HFFc6 (cell line): ENCODE measurements around the gene CCL15. TPM values are rescaled to one million over a fixed set of nuclear protein-coding genes. Genes with fewer than 3 reads are reported as not detected.
"Not testable (repeated sequence)": the region's sequence is repeated elsewhere in the genome, so short reads cannot be mapped to it uniquely, and the experiment has no call there.

Source experiments
- DNase-seq: peaks from one replicate; pipeline ENCODE4 v3.0.0-alpha.2; 2018
- H3K27ac Mint-ChIP-seq: 2 replicates; pipeline ENCODE4 v1.8.0; 2020; ENCODE audit warnings: mild to moderate bottlenecking, mixed read lengths
- H3K27me3 Mint-ChIP-seq: 2 replicates; pipeline ENCODE4 v1.8.0; 2021; ENCODE audit warnings: mild to moderate bottlenecking, moderate library complexity, mixed read lengths; ENCODE audit not compliant: insufficient read depth
- H3K36me3 Mint-ChIP-seq: 2 replicates; pipeline ENCODE4 v1.8.0; 2021; ENCODE audit warnings: low read depth, mixed read lengths
- H3K4me1 Mint-ChIP-seq: 2 replicates; pipeline ENCODE4 v1.8.0; 2020; ENCODE audit warnings: low read depth, mixed read lengths
- H3K4me3 Mint-ChIP-seq: 2 replicates; pipeline ENCODE4 v1.8.0; 2020; ENCODE audit warnings: mild to moderate bottlenecking, moderate library complexity, mixed read lengths
- H3K9me3 Mint-ChIP-seq: 2 replicates; pipeline ENCODE4 v1.8.0; 2020; ENCODE audit warnings: mild to moderate bottlenecking, mixed read lengths
- total RNA-seq, 6 experiments: library from RNA; stranded (reverse); fragmentation: NEBNext Ultra II Directional; extraction: Animal tissue kit (Norgen Biotek cat#: 25700); gene quantifications; 2 replicates in 1 of 6; 3 replicates in 5 of 6; pipeline ENCODE4 v1.2.3, GENCODE V29; 2021
- TF ChIP-seq, protein P1 (sequence below): fragments of 200-600 bp; sonication (generic); IDR thresholded peaks from 2 replicates; pipeline ENCODE4 v1.5.0; 2021; ENCODE audit warnings: antibody characterized with exemption, mild to moderate bottlenecking

The CCL15 gene
- total RNA-seq, 6 experiments from 2014 or later, result not detected

DNA sequence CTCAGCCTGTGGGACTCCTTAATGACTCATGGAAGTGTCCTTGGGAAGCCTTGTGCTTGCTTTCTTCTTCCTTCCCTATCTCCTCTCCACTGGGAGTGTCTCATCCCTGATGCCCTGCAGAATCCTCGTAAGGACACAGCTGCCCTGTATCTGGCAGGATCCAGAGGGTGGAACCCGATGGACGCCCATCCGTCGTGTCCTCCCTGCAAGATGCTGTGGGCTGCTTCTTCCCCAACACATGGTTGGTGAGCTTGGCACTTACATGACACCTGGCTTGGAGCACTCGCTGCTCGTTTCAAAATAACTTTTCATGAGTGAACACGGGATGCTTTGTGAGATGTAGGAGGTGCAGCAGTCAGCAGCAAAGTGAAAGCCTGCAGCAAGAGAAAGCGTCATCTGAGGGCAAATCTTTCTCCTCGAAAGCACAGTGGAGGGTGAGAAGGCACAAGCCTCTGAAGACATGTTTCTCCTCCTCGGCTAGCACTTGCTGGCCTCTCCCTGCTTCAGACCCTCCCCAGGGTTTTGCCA lies 3.3 kb downstream of the CCL15 start:
- Mint-ChIP-seq H3K36me3 (no peaks in the 10 kb centered on the region), H3K4me3 (no peak overlapping the region), H3K27me3 (peaks cover 9% of the 10 kb centered on the region), H3K27ac (no peak overlapping the region), H3K4me1 (no peaks in the 10 kb centered on the region), H3K9me3 (peaks cover 4% of the 10 kb centered on the region; the same call in 1 of the 2 replicates)
- TF ChIP-seq, protein P1, sequence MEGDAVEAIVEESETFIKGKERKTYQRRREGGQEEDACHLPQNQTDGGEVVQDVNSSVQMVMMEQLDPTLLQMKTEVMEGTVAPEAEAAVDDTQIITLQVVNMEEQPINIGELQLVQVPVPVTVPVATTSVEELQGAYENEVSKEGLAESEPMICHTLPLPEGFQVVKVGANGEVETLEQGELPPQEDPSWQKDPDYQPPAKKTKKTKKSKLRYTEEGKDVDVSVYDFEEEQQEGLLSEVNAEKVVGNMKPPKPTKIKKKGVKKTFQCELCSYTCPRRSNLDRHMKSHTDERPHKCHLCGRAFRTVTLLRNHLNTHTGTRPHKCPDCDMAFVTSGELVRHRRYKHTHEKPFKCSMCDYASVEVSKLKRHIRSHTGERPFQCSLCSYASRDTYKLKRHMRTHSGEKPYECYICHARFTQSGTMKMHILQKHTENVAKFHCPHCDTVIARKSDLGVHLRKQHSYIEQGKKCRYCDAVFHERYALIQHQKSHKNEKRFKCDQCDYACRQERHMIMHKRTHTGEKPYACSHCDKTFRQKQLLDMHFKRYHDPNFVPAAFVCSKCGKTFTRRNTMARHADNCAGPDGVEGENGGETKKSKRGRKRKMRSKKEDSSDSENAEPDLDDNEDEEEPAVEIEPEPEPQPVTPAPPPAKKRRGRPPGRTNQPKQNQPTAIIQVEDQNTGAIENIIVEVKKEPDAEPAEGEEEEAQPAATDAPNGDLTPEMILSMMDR, result no peak
- no peak for DNase-seq

DNA sequence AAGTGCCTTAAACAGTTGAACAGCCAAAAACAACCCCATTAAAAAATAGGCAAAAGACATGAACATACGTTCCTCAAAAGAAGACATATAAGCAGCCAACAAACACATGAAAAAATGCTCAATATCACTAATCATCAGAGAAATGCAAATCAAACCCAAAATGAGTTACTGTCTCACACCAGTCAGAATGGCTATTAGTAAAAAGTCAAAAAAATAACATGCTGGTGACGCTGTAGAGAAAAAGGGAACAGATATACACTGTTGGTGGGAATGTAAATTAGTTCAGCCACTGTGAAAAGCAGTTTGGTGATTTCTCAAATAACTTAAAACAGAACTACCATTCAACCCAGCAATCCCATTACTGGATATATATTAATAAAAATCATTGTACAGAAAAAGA lies 6.0 kb downstream of the CCL15 start:
- not testable (repeated sequence) for H3K36me3 Mint-ChIP-seq, H3K27ac Mint-ChIP-seq, H3K27me3 Mint-ChIP-seq, DNase-seq, H3K4me3 Mint-ChIP-seq, H3K4me1 Mint-ChIP-seq, H3K9me3 Mint-ChIP-seq

DNA sequence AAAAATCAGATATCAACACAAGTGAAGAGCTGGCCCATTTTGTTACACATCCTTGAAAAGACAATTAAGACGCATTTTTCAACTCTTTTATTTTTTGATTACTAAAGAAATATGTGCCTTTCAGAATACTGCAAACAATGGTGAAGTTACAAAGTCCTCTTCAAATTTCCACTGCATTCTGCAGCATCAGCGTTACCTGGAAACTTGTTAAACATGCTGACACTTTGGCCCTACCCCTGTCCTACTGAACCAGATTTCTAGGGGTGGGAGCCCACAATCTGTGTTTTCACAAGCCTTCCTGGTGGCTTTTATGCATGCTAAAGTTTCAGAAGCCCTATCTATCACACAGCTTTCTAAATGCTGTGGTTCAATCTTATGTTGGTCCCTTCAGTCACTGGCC lies 10.3 kb downstream of the CCL15 start:
- Mint-ChIP-seq H3K4me1 (no peaks in the 10 kb centered on the region), H3K9me3 (peaks cover 4% of the 10 kb centered on the region; the same call in 1 of the 2 replicates), H3K4me3 (no peak overlapping the region), H3K36me3 (no peaks in the 10 kb centered on the region), H3K27me3 (peaks cover 2% of the 10 kb centered on the region; the same call in 1 of the 2 replicates), H3K27ac (no peak overlapping the region)
- DNase-seq, result no peak
- TF ChIP-seq, protein P1, result no peak

DNA sequence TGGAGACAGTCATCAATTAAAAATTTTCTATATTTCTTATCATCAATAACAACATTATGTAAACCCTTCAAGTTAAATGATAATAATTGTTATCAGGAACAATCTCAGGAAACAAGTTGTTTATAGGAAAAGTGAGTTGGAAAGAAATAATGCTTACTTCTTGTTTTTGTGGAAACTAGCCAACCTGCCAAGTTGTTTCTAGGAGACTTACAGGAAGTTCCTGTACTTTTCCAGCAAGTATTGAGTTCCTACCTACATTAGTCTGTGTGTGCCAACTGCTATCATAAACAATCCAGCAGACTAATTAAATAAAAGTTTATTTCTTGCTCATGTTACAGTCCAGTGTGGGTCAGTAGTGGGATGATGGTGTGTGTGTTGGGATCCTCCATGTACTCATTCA lies 13.2 kb downstream of the CCL15 start:
- no peak for DNase-seq
- peaks cover 6% of the 10 kb centered on the region for H3K27me3 Mint-ChIP-seq

DNA sequence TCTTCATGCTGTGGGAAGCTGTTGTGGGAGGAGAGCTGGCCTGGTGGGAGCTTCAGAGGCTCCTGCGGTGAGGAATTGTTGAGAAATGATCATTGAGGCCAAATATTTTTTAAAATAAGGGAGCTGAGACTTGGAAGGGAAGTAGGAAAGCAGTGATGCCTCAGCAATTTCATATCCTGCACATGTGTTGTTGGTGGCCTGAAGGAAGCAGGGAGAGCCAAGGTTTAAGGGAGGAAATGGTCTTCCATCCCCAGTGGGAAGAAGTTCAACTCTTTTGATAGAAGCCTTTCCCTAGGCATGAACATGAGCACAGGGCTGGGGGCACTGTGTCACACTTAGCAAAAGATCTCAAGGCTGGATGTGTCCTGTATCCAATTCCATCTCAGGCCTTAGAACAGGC lies 14.7 kb downstream of the CCL15 start, which contains the start of gene CCL14:
CCL14 (minus strand) TSS at position 87 of the 400 bp plus-strand sequence; CDS start at position 7, 80 bp downstream.
- H3K27ac Mint-ChIP-seq, result no peak within 1 kb of the TSS
- TF ChIP-seq, protein P1, result no peak
- peaks cover 6% of the 10 kb centered on the region for H3K27me3 Mint-ChIP-seq
- no peaks in the 10 kb centered on the region for H3K36me3 Mint-ChIP-seq
- no peaks in the 10 kb centered on the region for H3K9me3 Mint-ChIP-seq
- no peak for DNase-seq
- no peak within 1 kb of the TSS for H3K4me3 Mint-ChIP-seq
- no peaks in the 10 kb centered on the region for H3K4me1 Mint-ChIP-seq

More for the DNA sequence above, 13.2 kb downstream of the CCL15 start:
- Mint-ChIP-seq H3K4me1 (no peaks in the 10 kb centered on the region), H3K9me3 (no peaks in the 10 kb centered on the region), H3K4me3 (no peak overlapping the region), H3K27ac (no peak overlapping the region), H3K36me3 (no peaks in the 10 kb centered on the region)
- TF ChIP-seq, protein P1, result no peak

DNA sequence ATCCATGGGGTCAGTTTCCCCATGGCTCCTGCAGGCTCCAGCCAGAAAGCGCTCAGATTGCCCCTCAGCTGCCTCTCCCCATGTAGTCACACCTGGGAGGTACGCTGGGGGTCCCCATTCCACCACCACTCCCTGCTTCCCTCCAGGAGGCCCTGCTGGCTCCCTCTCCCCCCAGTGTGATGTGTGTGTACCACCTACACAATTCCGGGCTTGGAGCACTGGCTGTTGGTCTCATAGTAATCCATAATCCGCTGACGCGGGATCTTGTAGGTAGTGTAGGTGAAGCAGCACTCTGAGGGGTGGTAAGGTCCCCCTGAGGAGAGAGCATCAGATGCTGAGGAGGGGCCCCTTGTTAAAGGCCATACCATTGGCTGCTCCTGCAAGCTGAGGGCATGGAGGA lies 17.2 kb downstream of the CCL15 start:
- H3K9me3 Mint-ChIP-seq, result no peaks in the 10 kb centered on the region
- no peak overlapping the region for H3K27ac Mint-ChIP-seq
- H3K27me3 Mint-ChIP-seq, result peaks cover 11% of the 10 kb centered on the region
- no peak overlapping the region for H3K4me3 Mint-ChIP-seq
- no peak for DNase-seq
- H3K4me1 Mint-ChIP-seq, result no peaks in the 10 kb centered on the region
- TF ChIP-seq, protein P1, result no peak
- no peaks in the 10 kb centered on the region for H3K36me3 Mint-ChIP-seq
